BJ (cell line): ENCODE measurements around the gene OGFR. TPM values are rescaled to one million over a fixed set of nuclear protein-coding genes. Genes with fewer than 3 reads are reported as not detected.

Experiments used
- CTCF ChIA-PET: fragments of 350-600 bp; formaldehyde crosslinking; extraction: SDS; loops from one replicate; lab custom pipeline; 2021; ENCODE audit warnings: antibody characterized with exemption, inconsistent platforms; lab: Yijun Ruan, JAX
- POLR2A ChIA-PET: fragments of 300-600 bp; sonication (Branson Sonifier 250); formaldehyde crosslinking; extraction: SDS; loops from one replicate; lab custom pipeline; 2021; ENCODE audit warnings: antibody characterized with exemption; lab: Charles Lee
- DNase-seq: peaks from one replicate; pipeline ENCODE4 v3.0.0-alpha.2; 2011; ENCODE audit warnings: low read depth
- H3K27me3 ChIP-seq: 2 replicates; pipeline ENCODE4 v1.6.0; 2011; ENCODE audit warnings: low read length; ENCODE audit not compliant: control insufficient read depth, insufficient read depth
- H3K36me3 ChIP-seq: 2 replicates; pipeline ENCODE4 v1.5.1; 2011; ENCODE audit warnings: low read length; ENCODE audit not compliant: control insufficient read depth, insufficient read depth
- H3K4me3 ChIP-seq: 2 replicates; pipeline ENCODE4 v1.5.1; 2011; ENCODE audit warnings: low read depth, mild to moderate bottlenecking, control low read depth, low read length
- polyA plus RNA-seq: library from polyadenylated mRNA; depleted of rRNA; stranded (reverse); fragments of >200 nt; gene quantifications from 2 replicates; pipeline ENCODE4 v1.2.3, GENCODE V29; 2011
- TF ChIP-seq, protein P1 (sequence below): IDR thresholded peaks from 2 replicates; pipeline ENCODE4 v1.5.1; 2011; ENCODE audit warnings: low read depth, mild to moderate bottlenecking, control low read depth, inconsistent platforms, low read length, moderate library complexity; ENCODE audit not compliant: insufficient read depth

OGFR gene
- polyA plus RNA-seq, 1 experiment: 34.2 TPM

DNA sequence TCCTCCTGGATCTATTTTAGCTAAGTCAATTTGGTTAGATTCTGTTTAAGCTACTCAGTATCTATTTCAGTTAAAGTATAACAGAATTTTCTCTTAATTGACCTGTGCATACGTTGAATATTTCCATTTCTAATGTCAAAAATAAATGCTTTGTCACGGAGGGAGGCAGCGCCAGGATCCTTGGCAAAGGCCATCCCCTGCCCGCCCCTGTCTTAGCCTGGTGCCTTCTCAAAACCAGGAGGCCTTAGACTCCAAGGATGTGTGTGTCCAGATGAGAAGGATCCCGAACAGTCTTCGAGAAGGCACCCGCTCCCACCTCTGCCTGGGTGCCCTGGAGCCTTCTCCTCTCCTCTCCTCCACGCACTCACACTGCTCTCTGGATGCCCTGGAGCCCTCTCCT, 34.6 kb downstream of the OGFR start:
- H3K4me3 ChIP-seq: no peak overlapping the region
- TF ChIP-seq, protein P1, sequence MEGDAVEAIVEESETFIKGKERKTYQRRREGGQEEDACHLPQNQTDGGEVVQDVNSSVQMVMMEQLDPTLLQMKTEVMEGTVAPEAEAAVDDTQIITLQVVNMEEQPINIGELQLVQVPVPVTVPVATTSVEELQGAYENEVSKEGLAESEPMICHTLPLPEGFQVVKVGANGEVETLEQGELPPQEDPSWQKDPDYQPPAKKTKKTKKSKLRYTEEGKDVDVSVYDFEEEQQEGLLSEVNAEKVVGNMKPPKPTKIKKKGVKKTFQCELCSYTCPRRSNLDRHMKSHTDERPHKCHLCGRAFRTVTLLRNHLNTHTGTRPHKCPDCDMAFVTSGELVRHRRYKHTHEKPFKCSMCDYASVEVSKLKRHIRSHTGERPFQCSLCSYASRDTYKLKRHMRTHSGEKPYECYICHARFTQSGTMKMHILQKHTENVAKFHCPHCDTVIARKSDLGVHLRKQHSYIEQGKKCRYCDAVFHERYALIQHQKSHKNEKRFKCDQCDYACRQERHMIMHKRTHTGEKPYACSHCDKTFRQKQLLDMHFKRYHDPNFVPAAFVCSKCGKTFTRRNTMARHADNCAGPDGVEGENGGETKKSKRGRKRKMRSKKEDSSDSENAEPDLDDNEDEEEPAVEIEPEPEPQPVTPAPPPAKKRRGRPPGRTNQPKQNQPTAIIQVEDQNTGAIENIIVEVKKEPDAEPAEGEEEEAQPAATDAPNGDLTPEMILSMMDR: no peak
- CTCF ChIA-PET: interaction anchor here (0.6 to 0.8 kb wide), 2 partner anchors 8 to 218 kb away, joined by 3 to 4 read pairs; no protein-coding TSS in a partner anchor
- H3K27me3 ChIP-seq: peaks cover 3% of the 10 kb centered on the region; the same call in 1 of the 2 replicates
- H3K36me3 ChIP-seq: no peaks in the 10 kb centered on the region
- POLR2A ChIA-PET: no interaction called here
- DNase-seq: no peak

DNA sequence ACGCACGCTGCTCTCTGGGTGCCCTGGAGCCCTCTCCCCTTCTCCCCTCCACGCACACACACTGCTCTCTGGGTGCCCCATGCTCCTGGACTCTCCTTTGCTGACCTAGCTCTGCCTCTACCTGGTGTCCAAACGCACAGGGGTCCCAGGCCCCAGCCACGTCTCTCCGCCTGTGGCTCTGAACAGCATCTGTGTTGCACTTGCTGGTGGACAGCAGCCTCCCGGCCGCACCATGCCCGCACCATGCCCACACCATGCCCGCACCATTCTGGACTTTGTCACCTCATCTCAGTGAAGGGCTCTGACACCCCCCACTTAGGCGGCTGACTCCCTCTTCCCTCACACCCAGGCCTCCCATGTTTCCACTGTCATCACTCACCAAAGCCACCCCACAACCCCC, 35.2 kb downstream of the OGFR start:
- TF ChIP-seq, protein P1: no peak
- Histone ChIP-seq H3K4me3 (no peak overlapping the region), H3K27me3 (peaks cover 3% of the 10 kb centered on the region; the same call in 1 of the 2 replicates), H3K36me3 (no peaks in the 10 kb centered on the region)
- CTCF ChIA-PET: no interaction called here
- DNase-seq: no peak
- POLR2A ChIA-PET: no interaction called here

DNA sequence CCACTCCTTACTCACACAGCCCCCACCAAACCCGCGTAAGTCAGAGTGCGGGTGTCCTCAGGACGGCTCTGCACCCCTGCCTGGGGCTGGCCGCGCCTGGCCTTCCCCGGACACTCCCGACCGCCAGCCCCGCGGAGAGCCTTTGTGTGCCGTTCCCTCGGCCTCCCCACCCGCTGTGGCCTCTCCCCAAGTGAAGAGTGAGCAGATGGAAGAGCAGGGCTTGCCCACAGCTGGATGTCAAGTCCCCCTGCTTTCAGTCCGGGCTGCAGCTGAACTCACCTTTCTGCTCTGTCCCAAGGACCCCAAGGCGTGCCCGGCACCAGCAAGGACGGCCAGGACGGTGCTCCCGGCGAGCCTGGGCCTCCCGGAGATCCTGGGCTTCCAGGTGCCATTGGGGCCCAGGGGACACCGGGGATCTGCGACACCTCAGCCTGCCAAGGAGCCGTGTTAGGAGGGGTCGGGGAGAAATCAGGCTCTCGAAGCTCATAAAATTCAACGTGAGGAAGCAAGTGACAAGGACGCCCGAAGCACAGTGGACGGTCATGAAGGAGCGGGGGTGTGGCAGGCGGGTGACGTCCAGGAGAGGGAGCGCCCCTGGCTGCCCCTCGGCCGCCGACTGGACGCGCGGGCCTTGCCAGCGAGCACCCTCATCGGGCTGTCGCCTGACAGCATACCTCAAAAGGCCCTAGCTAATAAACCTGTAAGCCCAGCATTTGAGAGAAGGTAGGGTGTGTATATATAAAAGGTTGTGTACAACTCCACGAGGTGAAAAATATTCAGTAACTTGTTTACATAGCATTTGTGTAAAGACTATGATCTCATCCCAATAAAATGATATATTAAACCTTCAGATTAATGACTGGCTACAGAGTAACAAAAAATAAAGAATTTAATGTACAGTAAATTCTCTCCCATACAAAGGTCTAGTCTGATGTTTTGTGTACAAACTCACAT, 35.9 kb downstream of the OGFR start:
- POLR2A ChIA-PET: no interaction called here
- Histone ChIP-seq H3K4me3 (no peak overlapping the region), H3K27me3 (peaks cover 3% of the 10 kb centered on the region; the same call in 1 of the 2 replicates), H3K36me3 (no peaks in the 10 kb centered on the region)
- CTCF ChIA-PET: no interaction called here
- DNase-seq: no peak
- TF ChIP-seq, protein P1: no peak

DNA sequence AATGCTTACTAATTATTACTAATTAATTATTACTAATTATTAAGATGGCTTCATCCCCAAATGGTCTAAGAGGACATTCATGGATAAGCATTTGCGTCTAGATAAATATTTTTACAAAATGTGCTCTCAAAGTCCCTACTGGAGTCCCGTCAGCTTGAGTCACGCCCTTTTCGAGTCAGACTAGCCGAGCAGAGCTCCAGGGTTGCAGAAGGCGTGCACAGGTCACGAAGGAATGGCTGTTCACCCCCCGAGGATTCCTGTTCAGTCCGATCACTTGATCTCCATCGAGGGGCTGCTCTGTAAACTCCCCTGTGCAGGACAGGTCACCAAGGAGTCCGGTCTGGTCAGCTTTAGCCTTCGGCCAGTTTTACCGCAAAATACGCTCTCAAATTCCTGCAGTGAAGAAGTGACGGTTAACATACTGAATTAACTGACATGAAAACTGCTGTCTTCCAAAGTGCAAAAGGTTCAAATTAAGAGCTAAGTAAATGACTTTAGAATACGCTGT, 37.1 kb downstream of the OGFR start:
- H3K4me3 ChIP-seq: no peak overlapping the region
- no peak for DNase-seq
- TF ChIP-seq, protein P1: no peak
- H3K27me3 ChIP-seq: no peaks in the 10 kb centered on the region
- H3K36me3 ChIP-seq: no peaks in the 10 kb centered on the region
- CTCF ChIA-PET: no interaction called here
- POLR2A ChIA-PET: no interaction called here

DNA sequence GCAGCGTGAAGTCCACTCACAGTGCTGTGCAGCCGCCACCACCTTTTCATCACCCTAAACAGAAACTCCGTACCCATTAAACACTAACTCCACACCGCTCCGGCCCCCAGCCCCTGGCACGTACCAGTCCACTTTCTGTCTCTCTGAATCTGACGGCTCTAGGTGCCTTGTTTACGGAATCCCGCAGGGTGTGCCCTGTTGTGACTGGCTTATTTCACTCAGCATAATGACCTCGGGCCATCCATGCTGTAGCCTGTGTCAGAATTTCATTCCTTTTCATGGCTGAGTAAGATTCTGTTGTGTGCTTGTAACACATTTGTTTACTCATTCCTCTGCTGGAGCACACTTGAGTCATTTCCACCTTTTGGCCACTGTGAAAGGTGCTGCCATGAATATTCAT, 39.0 kb downstream of the OGFR start:
- Histone ChIP-seq H3K4me3 (no peak overlapping the region), H3K36me3 (no peaks in the 10 kb centered on the region), H3K27me3 (no peaks in the 10 kb centered on the region)
- TF ChIP-seq, protein P1: no peak
- ChIA-PET CTCF (no interaction called here), POLR2A (no interaction called here)
- no peak for DNase-seq
